ENCODE data around the gene AQP7.
"Not testable (repeated sequence)": the region's sequence is repeated elsewhere in the genome, so short reads cannot be mapped to it uniquely, and the experiment has no call there.

Gene AQP7

DNA sequence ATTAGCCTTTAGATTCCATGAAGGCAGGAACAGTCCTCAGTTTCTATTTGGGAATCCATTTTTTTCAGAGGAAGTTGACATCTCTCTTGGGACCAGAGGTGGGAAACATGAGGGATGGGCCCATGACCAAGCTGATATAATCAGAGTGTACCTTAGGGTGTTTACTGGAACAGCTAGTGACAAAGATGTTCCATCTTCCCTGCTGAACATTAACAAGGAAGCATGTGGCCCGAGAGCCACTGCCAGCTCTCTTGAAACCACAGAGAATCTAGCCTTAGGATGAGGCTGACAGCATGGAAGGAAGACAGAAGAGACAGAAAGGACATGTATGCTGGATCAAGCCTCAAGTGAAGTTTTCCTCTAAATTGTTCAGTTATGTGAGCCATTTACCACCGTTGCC is 29.1 kb upstream of the AQP7 start:
- no peak for DNase-seq (ENCODE audit: insufficient read length, low spot score)
- no peak for TF ChIP-seq CTCF (IDR thresholded peaks at IDR 0.05; ENCODE audit: insufficient read depth, missing control alignments)
- FAIRE-seq, result no peak

DNA sequence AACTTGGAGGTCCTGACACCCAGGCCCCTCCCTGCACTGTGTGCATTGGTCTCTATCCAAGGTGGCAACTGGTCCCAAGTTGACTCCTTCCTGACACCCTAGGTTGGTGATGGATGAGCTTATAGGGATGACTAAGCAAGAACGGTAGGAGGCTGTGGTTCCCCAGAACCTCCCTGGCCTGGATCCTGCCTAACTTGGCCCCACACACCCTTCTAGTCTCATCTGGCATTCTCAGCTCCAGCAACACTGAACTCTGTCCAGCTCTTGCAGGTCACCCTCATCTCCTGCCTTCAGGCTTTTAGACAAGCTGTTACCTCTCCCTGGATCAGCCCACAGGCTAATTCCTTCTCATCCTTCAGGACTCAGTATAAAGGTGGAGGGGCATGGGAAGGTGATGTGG is 28.6 kb upstream of the AQP7 start:
- FAIRE-seq (no peak), DNase-seq (ENCODE audit: insufficient read length, low spot score) (no peak)
- no peak for TF ChIP-seq CTCF (IDR thresholded peaks at IDR 0.05; ENCODE audit: insufficient read depth, missing control alignments)

DNA sequence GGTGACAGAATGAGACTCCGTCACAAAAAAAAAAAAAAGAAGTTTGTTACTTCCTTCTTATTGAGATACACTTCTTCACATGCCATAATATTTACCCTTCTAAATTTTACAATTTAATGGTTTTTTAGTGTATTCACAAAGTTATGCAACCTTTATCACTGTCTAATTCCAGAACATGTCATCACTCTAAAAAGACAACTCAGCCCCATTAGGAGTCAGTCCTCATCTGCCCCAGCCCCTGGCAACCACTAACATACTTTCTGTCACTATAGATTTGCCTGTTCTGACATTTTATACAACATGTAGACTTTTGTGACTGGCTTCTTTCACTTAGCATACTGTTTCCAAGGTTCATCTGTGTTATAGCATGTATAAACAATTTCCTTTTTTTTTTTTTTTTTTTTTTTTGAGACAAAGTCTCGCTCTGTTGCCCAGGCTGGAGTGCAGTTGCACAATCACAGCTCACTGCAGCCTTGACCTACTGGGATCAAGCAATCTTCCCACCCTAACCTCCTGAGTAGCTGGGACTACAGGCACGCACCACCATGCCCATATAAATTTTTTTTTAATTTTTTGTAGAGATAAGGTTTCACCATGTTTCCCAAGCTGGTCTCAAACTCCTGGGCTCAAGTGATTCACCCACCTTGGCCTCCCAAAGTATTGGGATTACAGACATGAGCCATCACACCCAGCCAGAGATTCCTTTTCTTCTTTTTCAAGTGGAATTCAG is 27.1 kb upstream of the AQP7 start:
- FAIRE-seq (no peak), DNase-seq (ENCODE audit: insufficient read length, low spot score) (no peak)
- no peak for TF ChIP-seq CTCF (IDR thresholded peaks at IDR 0.05; ENCODE audit: insufficient read depth, missing control alignments)

- FAIRE-seq (no peak), DNase-seq (ENCODE audit: insufficient read length, low spot score) (no peak)
- no peak for TF ChIP-seq CTCF (IDR thresholded peaks at IDR 0.05; ENCODE audit: insufficient read depth, missing control alignments)
These were observed 24.5 kb upstream of the AQP7 start for GRCh38 chr9:33426843-33427293.

- no peak for TF ChIP-seq CTCF (IDR thresholded peaks at IDR 0.05; ENCODE audit: insufficient read depth, missing control alignments)
- FAIRE-seq (no peak), DNase-seq (ENCODE audit: insufficient read length, low spot score) (no peak)
These were observed 22.8 kb upstream of the AQP7 start for GRCh38 chr9:33425128-33425533.

DNA sequence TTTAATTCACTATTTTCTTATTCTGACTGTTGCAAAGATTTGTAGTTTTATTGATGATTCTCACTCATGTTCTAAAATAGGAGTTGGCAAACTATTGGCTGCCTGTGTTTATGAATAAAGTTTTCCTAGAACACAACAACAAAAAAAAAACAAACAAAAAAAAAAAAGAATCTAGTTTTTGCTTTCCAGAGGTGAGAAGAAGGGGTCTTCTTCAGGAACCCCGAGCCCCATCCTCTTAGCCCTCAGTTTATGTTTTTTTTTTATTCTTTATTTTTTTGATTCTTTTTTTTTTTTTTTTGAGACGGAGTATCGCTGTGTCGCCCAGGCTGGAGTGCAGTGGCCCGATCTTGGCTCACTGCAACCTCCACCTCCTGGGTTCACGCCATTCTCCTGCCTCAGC is 22.1 kb upstream of the AQP7 start:
- FAIRE-seq; DNase-seq (ENCODE audit: insufficient read length, low spot score): not testable (repeated sequence)

- not testable (repeated sequence) for DNase-seq (ENCODE audit: insufficient read length, low spot score); FAIRE-seq
These were observed 21.7 kb upstream of the AQP7 start for GRCh38 chr9:33424043-33424442.

GRCh38 chr9:33419708-33420303 is 17.4 kb upstream of the AQP7 start:
- no peak for TF ChIP-seq CTCF (IDR thresholded peaks at IDR 0.05; ENCODE audit: insufficient read depth, missing control alignments)
- DNase-seq (ENCODE audit: insufficient read length, low spot score) (no peak), FAIRE-seq (no peak)

Data from D721Med (cell line).